RWPE2 (cell line): ENCODE results near the gene LCN2.

ENCODE experiments used
- ATAC-seq: fragments of 200-7000 bp; cut with Tn5 transposase; 3 replicates; pipeline ENCODE4 v1.9.1; 2021; ENCODE audit warnings: low read depth
- DNase-seq: peaks from one replicate; pipeline ENCODE4 v3.0.0-alpha.2; 2020; ENCODE audit warnings: low spot score
- H3K27ac ChIP-seq: fragments of 450-650 bp; 2 replicates; pipeline ENCODE4 v1.5.1; 2017; ENCODE audit warnings: mild to moderate bottlenecking; ENCODE audit not compliant: poor library complexity, severe bottlenecking
- H3K27me3 ChIP-seq: fragments of 250-450 bp; sonication (Bioruptor Pico); 2 replicates; pipeline ENCODE4 v1.5.1; 2021; ENCODE audit warnings: mild to moderate bottlenecking, moderate library complexity; ENCODE audit not compliant: insufficient read depth, poor library complexity, severe bottlenecking
- H3K36me3 ChIP-seq: fragments of 250-450 bp; sonication (Bioruptor Pico); 2 replicates; pipeline ENCODE4 v1.5.1; 2020; ENCODE audit warnings: low read depth, mild to moderate bottlenecking, moderate library complexity
- H3K4me1 ChIP-seq: fragments of 250-450 bp; sonication (Bioruptor Pico); 2 replicates; pipeline ENCODE4 v1.5.1; 2021; ENCODE audit warnings: mild to moderate bottlenecking, moderate library complexity; ENCODE audit not compliant: insufficient read depth, poor library complexity, severe bottlenecking
- H3K4me3 ChIP-seq: fragments of 250-450 bp; sonication (Bioruptor Pico); 2 replicates; pipeline ENCODE4 v1.5.1; 2021; ENCODE audit warnings: mild to moderate bottlenecking, moderate library complexity; ENCODE audit not compliant: severe bottlenecking
- H3K9me3 ChIP-seq: fragments of 250-450 bp; sonication (Bioruptor Pico); 2 replicates; pipeline ENCODE4 v1.5.1; 2021; ENCODE audit warnings: mild to moderate bottlenecking, moderate library complexity; ENCODE audit not compliant: severe bottlenecking
- TF ChIP-seq, protein P1 (sequence below): fragments of 450-650 bp; IDR thresholded peaks from one replicate; pipeline ENCODE4 v1.5.1; 2017; ENCODE audit warnings: mild to moderate bottlenecking, moderate library complexity; ENCODE audit not compliant: poor library complexity, severe bottlenecking

The LCN2 gene

DNA sequence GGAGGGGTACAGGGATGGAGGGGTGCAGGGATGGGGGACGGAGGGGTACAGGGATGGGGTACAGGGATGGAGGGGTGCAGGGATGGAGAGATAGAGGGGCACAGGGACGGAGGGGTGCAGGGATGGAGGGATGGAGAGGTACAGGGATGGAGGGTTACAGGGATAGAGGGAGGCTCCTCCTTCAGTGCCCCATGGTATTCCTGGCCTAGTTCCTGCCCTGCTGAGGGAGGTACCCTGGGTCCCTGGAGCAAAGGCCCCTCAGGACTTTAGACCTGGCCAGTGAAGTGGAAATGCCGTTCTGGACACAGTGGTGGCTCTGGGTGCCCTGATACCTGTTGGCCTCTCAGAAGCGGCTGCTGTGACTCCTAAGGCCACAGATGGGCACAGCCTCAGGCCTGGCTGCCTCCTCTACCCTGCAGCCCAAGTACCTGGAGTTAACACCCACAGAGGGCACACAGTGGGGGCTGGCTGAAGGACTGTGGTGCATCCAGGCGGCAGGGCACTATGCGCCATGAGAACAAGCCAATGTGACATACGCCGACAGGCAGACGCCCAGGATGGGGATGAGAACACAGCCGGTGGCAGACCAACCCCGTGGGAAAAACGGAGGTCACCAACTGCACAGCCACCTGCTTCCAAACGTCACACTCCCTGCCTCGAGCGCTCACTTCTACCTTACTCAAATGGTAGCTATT lies 30.1 kb upstream of the LCN2 start:
- Histone ChIP-seq H3K36me3 (peaks cover 3% of the 10 kb centered on the region; the same call in 1 of the 2 replicates), H3K4me3 (no peak overlapping the region), H3K9me3 (no peaks in the 10 kb centered on the region), H3K27me3 (no peaks in the 10 kb centered on the region), H3K27ac (no peak overlapping the region), H3K4me1 (no peaks in the 10 kb centered on the region)
- peak; percentile 4; the same call in 1 of the 3 replicates for ATAC-seq
- TF ChIP-seq, protein P1, sequence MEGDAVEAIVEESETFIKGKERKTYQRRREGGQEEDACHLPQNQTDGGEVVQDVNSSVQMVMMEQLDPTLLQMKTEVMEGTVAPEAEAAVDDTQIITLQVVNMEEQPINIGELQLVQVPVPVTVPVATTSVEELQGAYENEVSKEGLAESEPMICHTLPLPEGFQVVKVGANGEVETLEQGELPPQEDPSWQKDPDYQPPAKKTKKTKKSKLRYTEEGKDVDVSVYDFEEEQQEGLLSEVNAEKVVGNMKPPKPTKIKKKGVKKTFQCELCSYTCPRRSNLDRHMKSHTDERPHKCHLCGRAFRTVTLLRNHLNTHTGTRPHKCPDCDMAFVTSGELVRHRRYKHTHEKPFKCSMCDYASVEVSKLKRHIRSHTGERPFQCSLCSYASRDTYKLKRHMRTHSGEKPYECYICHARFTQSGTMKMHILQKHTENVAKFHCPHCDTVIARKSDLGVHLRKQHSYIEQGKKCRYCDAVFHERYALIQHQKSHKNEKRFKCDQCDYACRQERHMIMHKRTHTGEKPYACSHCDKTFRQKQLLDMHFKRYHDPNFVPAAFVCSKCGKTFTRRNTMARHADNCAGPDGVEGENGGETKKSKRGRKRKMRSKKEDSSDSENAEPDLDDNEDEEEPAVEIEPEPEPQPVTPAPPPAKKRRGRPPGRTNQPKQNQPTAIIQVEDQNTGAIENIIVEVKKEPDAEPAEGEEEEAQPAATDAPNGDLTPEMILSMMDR, result no peak
- peak; percentile 48 for DNase-seq

DNA sequence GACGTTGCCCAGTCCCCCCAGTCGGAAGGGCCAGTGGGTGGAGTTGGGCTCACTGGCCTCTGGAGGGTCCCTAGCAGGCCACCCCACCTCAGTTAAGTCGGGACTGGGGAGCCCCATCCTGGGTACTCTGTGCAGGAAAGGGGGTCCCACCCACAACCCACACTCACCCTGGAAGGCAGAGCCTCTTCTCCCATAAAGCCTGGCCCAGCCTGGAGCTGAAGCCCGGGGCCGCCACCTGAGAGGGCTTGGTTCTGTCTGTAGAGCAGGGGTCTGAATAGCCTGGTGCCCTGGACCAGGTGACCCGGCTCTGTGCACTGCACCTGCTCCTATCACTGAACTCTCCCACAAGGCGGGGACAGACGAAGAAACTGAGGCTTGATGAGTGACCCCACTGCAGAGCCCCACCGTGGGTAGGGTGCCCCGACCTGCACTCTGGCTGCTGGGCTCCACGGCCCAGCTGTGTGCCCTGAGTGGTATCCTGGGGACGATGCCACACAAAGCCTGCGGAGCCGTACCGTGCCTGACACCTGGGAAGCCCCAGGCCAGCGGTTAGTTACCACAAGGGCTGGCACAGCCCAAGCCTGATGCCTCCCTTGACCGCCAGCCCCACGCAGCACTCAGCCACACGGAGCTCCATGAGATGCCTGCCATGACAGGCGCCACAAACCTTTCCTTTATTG lies 29.1 kb upstream of the LCN2 start:
- DNase-seq, result peak; percentile 55
- no peak overlapping the region for H3K27ac ChIP-seq
- H3K36me3 ChIP-seq, result peaks cover 13% of the 10 kb centered on the region
- H3K4me3 ChIP-seq, result no peak overlapping the region
- ATAC-seq, result no peak
- TF ChIP-seq, protein P1, result no peak
- H3K27me3 ChIP-seq, result no peaks in the 10 kb centered on the region
- no peaks in the 10 kb centered on the region for H3K4me1 ChIP-seq
- H3K9me3 ChIP-seq, result no peaks in the 10 kb centered on the region

DNA sequence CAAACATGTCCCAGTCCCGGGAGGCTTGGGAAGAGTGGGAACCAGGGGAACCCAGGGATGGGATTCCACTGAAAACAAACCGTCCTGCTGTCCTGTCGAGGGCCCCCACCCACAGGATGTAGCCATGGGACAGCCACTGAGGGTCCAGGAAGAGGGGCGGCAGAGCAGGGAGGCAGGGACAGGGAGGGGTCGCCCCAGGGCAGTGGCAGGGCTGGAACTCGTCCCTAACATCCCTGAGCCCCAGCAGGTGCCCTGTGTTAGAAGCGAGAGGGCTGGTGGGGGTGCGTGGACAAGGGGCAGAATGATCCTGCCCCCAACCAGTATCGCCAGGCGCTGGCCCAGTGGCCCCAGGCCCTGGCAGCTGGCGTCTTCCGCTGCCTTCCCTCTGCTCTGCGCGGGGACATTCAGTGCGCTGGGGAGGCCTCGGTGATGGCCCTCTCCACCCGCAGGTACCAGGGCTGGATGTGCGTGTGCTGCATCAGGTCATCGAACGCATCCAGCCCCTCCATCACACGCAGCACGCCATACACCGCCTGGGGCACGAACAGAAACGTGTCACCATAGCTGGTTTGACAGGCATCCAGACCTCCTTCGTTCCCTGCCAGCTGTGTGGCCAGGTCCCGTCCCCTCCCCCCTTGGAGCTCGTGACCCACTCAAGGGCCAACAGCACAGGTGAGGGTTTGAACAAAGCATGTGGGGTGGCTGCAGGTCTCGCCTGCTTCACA lies 28.4 kb upstream of the LCN2 start:
- ATAC-seq, result no peak
- H3K4me3 ChIP-seq, result no peak overlapping the region
- peak; percentile 54 for DNase-seq
- no peaks in the 10 kb centered on the region for H3K4me1 ChIP-seq
- H3K27me3 ChIP-seq, result no peaks in the 10 kb centered on the region
- H3K27ac ChIP-seq, result no peak overlapping the region
- peaks cover 15% of the 10 kb centered on the region for H3K36me3 ChIP-seq
- TF ChIP-seq, protein P1, result no peak
- no peaks in the 10 kb centered on the region for H3K9me3 ChIP-seq

DNA sequence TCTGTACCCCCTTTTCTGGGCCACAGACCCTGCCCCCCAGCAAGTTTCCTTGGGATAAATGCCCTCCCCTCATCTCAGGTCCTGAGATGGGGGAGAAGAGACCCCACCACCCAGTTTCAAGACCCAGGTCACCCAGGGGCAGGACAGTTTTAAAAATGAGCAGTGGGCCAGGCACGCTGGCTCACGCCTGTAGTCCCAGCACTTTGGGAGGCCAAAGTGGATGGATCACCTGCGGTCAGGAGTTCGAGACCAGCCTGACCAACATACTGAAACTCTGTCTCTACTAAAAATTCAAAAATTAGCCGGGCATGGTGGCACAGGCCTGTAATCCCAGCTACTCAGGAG lies 27.8 kb upstream of the LCN2 start:
- Histone ChIP-seq H3K27me3 (no peaks in the 10 kb centered on the region), H3K27ac (no peak overlapping the region), H3K9me3 (no peaks in the 10 kb centered on the region), H3K4me3 (no peak overlapping the region), H3K4me1 (peaks cover 5% of the 10 kb centered on the region), H3K36me3 (peaks cover 15% of the 10 kb centered on the region)
- ATAC-seq, result no peak
- TF ChIP-seq, protein P1, result no peak
- DNase-seq, result no peak
